C4-2B (cell line): ENCODE results near the gene DNAH2.
A peak's percentile ranks its signal among the peaks of the same experiment; 100 is the strongest.

Experiments used
- H3K27ac ChIP-seq: fragments of 450-650 bp; 2 replicates; pipeline ENCODE4 v1.5.1; 2017
- ZFX ChIP-seq: fragments of 450-650 bp; IDR thresholded peaks from 2 replicates; pipeline ENCODE4 v1.6.1; 2017
- TF ChIP-seq, protein P1 (sequence below): fragments of 450-650 bp; conservative IDR thresholded peaks from 2 replicates; pipeline ENCODE4 v1.5.1; 2017; ENCODE audit warnings: mild to moderate bottlenecking

Gene DNAH2

DNA sequence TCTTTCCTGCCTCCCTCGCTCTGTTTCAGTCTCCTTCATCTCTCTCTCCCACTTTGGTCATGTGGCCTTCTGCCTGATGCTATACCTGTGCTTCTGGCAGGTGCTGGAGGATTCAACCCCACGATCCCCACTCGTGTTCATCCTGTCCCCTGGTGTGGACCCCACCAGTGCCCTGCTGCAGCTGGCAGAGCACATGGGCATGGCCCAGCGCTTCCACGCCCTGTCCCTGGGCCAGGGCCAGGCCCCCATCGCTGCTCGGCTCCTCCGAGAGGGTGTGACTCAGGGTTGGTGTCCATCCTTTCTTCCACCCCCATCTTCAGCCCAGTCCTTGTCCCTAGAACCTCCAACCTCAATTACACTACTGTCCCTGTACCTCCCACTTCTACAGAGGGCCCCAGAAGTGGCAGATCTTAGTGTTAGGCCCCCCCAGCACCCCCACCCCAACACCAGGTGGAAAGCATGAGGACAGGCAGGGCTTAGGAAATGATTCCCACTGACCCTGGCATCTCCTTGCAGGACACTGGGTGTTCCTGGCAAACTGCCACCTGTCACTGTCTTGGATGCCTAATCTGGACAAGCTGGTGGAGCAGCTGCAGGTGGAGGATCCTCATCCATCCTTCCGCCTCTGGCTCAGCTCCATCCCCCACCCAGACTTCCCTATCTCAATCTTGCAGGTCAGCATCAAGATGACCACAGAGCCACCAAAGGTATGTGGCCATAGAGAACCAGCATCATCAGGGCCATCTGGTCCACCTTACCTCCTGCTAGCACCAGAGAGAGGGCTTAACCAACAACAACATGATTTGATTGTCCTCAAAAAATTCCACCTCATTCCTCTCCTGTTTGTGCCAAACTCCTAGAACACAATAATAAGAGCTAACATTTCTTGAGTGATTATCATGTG lies 106.7 kb downstream of the DNAH2 start:
- TF ChIP-seq ZFX: no peak
- TF ChIP-seq, protein P1, sequence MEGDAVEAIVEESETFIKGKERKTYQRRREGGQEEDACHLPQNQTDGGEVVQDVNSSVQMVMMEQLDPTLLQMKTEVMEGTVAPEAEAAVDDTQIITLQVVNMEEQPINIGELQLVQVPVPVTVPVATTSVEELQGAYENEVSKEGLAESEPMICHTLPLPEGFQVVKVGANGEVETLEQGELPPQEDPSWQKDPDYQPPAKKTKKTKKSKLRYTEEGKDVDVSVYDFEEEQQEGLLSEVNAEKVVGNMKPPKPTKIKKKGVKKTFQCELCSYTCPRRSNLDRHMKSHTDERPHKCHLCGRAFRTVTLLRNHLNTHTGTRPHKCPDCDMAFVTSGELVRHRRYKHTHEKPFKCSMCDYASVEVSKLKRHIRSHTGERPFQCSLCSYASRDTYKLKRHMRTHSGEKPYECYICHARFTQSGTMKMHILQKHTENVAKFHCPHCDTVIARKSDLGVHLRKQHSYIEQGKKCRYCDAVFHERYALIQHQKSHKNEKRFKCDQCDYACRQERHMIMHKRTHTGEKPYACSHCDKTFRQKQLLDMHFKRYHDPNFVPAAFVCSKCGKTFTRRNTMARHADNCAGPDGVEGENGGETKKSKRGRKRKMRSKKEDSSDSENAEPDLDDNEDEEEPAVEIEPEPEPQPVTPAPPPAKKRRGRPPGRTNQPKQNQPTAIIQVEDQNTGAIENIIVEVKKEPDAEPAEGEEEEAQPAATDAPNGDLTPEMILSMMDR: no peak
- H3K27ac ChIP-seq: no peak overlapping the region

DNA sequence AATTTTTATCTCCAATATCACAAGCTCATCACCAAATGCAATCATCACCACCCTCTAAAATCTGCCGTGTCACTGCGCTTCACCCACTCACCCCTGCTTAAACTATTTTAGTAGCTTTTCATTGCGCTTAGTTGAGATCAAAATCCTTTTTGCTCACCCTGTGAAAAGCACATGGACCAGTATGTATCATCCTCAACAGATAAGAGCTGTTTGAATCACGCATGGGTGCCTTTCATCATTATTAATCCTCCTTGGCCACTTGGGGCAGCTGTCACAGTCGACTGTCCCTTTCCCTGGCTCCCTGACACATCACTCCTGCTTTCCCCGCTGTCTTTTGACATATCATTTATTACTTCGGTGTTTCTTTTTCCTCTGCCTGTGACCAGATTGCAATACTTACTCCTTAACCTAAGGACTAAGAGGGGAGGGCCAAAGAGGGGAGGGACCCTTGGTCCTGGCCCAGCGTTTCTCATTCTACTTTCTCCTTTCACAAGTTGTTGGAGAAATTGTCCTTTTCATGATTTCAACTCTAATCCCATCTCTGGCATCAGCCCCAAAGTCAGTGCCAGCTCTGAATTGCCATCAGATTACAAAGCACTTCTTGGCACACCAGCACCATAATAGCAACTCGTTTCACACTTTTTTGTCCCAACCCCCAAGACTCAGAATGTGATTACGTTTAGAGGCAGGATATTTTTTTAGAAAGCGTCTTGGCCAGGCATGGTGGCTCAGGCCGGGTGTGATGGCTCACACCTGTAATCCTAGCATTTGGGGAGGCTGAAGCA lies 107.9 kb downstream of the DNAH2 start:
- TF ChIP-seq ZFX: no peak
- TF ChIP-seq, protein P1: peak; percentile 64
- peak overlapping the region; percentile 7; the same call in 1 of the 2 replicates for H3K27ac ChIP-seq

DNA sequence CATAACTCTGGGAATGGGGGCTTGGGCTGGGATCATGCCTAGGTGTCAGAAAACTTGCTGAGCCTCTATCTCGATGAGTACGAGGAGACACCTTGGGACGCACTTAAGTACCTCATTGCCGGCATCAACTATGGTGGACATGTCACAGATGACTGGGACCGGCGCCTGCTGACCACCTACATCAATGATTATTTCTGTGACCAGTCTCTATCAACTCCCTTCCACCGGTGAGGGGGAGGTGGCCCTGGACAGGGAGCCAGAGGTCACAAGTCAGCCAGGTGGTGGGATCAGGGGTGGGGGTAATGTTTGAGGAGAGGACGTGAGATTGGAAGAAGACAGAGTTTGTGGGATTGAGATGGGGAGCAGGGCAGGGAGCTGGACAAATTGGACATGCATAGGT lies 113.1 kb downstream of the DNAH2 start:
- no peak for TF ChIP-seq ZFX
- TF ChIP-seq, protein P1: no peak
- no peak overlapping the region for H3K27ac ChIP-seq

DNA sequence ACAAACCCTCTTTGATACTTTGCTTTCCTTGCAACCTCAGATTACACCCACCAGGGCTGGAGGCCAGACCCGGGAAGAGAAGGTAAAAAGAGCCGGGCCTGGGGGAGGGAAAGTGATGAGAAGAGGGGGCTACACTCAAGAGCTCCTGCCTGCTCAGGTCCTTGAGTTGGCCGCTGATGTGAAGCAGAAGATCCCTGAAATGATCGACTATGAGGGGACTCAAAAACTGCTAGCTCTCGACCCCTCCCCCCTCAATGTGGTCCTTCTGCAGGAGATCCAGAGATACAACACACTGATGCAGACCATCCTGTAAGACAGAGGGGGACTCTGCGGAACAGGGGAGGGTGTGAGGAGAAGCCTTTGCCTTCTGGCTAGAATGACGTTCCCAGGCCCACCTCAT lies 113.7 kb downstream of the DNAH2 start:
- TF ChIP-seq ZFX: no peak

DNA sequence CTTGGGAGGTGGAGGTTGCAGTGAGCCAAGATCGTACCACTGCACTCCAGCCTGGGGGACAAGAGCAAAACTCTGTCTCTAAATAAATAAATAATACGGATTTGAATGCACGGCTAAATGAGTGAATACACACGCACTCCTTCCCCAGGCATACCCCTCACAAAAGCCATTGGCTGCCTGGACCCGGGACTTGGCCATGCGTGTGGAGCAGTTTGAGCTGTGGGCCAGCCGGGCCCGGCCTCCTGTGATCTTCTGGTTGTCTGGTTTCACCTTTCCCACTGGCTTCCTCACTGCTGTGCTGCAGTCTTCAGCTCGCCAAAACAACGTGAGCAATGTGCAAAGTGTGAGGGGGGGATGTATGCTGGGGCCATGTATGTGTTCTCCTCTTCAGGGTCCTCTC lies 114.9 kb downstream of the DNAH2 start:
- TF ChIP-seq, protein P1: no peak
- TF ChIP-seq ZFX: no peak
- H3K27ac ChIP-seq: peak overlapping the region; percentile 100; the same call in 1 of the 2 replicates

More for the DNA sequence above, 113.7 kb downstream of the DNAH2 start:
- no peak overlapping the region for H3K27ac ChIP-seq

DNA sequence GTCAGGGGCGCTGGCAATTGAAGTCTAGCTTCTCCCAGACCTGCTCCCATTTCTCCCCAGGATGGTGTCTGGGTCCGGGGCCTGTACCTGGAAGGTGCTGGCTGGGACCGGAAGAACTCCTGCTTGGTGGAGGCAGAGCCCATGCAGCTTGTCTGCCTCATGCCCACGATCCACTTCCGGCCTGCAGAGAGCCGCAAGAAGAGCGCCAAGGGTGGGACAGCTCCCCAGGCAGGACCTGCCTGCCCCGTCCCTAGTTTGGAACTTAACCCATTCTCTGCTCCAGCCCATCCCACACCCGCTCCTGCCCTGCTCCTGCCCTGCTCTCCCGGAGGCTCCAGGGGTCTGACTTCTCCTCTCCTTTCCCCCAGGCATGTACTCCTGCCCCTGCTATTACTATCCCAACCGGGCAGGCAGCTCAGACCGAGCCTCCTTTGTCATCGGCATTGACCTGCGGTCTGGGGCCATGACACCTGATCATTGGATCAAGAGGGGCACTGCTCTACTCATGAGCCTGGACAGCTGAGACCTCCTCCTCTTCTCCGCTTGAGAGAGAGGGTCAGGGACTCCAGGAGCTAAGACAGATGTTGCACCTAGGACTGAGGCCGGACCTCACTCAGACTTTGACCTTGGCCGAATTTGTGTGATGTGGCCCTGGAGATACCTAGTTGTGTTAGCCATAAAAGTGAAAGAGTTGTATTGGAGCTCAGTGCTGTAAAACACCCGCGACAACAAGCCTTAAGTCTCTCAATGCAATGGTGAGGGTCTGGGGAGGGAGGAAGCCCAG lies 115.7 kb downstream of the DNAH2 start:
- TF ChIP-seq, protein P1: no peak
- no peak for TF ChIP-seq ZFX
- peak overlapping the region; percentile 100 for H3K27ac ChIP-seq

DNA sequence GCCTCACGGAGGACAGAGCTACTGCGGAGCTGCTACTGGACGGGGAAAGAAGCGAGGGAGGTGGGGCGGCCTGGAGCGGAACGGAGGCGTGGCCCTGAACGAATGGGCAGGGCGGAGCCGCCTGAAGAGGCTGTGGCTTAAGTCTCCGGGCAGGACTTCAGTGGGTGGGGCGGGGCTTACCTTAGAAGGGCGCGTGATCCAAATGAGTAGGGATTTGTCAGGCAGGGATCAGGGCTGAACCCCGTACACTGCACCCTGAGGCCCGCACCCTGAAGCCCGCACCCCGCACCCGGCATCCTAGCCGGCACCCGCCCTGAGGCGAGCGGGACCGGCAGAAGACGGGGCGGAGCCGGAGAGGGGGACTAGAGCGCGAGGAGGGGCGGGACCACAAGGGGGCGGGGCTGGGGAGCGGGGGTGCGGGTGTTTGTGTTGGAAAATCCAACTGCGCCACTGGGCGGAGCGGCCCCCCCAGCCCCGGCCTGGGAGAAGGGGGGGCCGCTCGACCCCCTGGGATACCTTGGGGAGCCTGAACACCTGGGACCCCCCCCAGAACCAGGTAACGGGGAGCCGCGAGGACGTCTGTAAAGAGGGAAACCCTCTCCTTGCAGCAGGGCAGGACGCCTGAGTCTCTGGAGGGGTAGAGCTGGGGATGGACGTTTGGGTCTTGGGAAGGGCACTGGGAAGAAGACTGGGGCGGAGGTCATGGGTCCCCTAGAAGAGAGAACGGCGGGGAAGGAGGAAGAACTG lies 116.4 kb downstream of the DNAH2 start, which contains the start of gene KDM6B:
KDM6B (plus strand) TSS at position 423 of the 747 bp plus-strand sequence. CDS start 11,338 bp downstream, outside the sequence.
- H3K27ac ChIP-seq: peak within 1 kb of the TSS; percentile 100
- TF ChIP-seq ZFX: no peak
- TF ChIP-seq, protein P1: no peak
